ENCODE measurements around the gene ATP10B. TPM values are rescaled to one million over a fixed set of nuclear protein-coding genes. Genes with fewer than 3 reads are reported as not detected.

ATP10B gene
- total RNA-seq, 1 donor from 2014 or later, result not detected

- intact Hi-C loops (cut with DNase I), result no loop called here
- DNase-seq (ENCODE audit: missing footprints) (no peak), ATAC-seq (no peak)
These were observed 194.2 kb downstream of the ATP10B start for GRCh38 chr5:160657622-160658458.

- ATAC-seq, result no peak
- DNase-seq (ENCODE audit: missing footprints), result no peak
- intact Hi-C loops (cut with DNase I), result no loop called here
These were observed 194.9 kb downstream of the ATP10B start for GRCh38 chr5:160657068-160657507.

GRCh38 chr5:160655717-160656116, 196.3 kb downstream of the ATP10B start:
- ATAC-seq, result no peak
- intact Hi-C loops (cut with DNase I), result no loop called here
- DNase-seq (ENCODE audit: missing footprints), result no peak

GRCh38 chr5:160651692-160652645, 200.0 kb downstream of the ATP10B start:
- no peak for DNase-seq (ENCODE audit: missing footprints)
- ATAC-seq, result no peak
- intact Hi-C loops (cut with DNase I), result no loop called here

GRCh38 chr5:160649304-160649703, 202.7 kb downstream of the ATP10B start:
- ATAC-seq (no peak), DNase-seq (ENCODE audit: missing footprints) (no peak)
- intact Hi-C loops (cut with DNase I), result no loop called here

- intact Hi-C loops (cut with DNase I), result no loop called here
- ATAC-seq (no peak), DNase-seq (ENCODE audit: missing footprints) (no peak)
These were observed 206.0 kb downstream of the ATP10B start for GRCh38 chr5:160646033-160646432.

GRCh38 chr5:160643616-160644240, 208.3 kb downstream of the ATP10B start:
- DNase-seq (ENCODE audit: missing footprints), result no peak

GRCh38 chr5:160641405-160641804, 210.6 kb downstream of the ATP10B start:
- ATAC-seq, result no peak
- intact Hi-C loops (cut with DNase I), result no loop called here
- DNase-seq (ENCODE audit: missing footprints), result no peak

More at GRCh38 chr5:160643616-160644240, 208.3 kb downstream of the ATP10B start:
- ATAC-seq, result no peak
- intact Hi-C loops (cut with DNase I), result no loop called here

- no peak for DNase-seq (ENCODE audit: missing footprints)
- intact Hi-C loops (cut with DNase I), result no loop called here
- no peak for ATAC-seq
These were observed 211.6 kb downstream of the ATP10B start for GRCh38 chr5:160640406-160640805.

- DNase-seq (ENCODE audit: missing footprints), result no peak
- ATAC-seq, result no peak
- intact Hi-C loops (cut with DNase I), result no loop called here
These were observed 213.8 kb downstream of the ATP10B start for GRCh38 chr5:160638161-160638742.

GRCh38 chr5:160637357-160638090, 214.5 kb downstream of the ATP10B start:
- no peak for DNase-seq (ENCODE audit: missing footprints)
- ATAC-seq, result no peak
- intact Hi-C loops (cut with DNase I), result no loop called here

- DNase-seq (ENCODE audit: missing footprints) (no peak), ATAC-seq (no peak)
- intact Hi-C loops (cut with DNase I), result no loop called here
These were observed 216.3 kb downstream of the ATP10B start for GRCh38 chr5:160635663-160636062.

- DNase-seq (ENCODE audit: missing footprints) (no peak), ATAC-seq (no peak)
- intact Hi-C loops (cut with DNase I), result no loop called here
These were observed 217.0 kb downstream of the ATP10B start for GRCh38 chr5:160635046-160635445.

GRCh38 chr5:160629003-160629402, 223.0 kb downstream of the ATP10B start:
- DNase-seq (ENCODE audit: missing footprints), result no peak
- ATAC-seq, result no peak
- intact Hi-C loops (cut with DNase I), result no loop called here

GRCh38 chr5:160628619-160628968, 223.4 kb downstream of the ATP10B start:
- ATAC-seq, result no peak
- no peak for DNase-seq (ENCODE audit: missing footprints)
- intact Hi-C loops (cut with DNase I), result no loop called here

- ATAC-seq (no peak), DNase-seq (ENCODE audit: missing footprints) (no peak)
- intact Hi-C loops (cut with DNase I), result no loop called here
These were observed 223.9 kb downstream of the ATP10B start for GRCh38 chr5:160627921-160628618.

- ATAC-seq, result no peak
- DNase-seq (ENCODE audit: missing footprints), result no peak
- intact Hi-C loops (cut with DNase I), result no loop called here
These were observed 225.7 kb downstream of the ATP10B start for GRCh38 chr5:160626322-160626721.

- ATAC-seq, result no peak
- intact Hi-C loops (cut with DNase I), result no loop called here
- no peak for DNase-seq (ENCODE audit: missing footprints)
These were observed 230.5 kb downstream of the ATP10B start for GRCh38 chr5:160621526-160621925.
